NCI-H2107 (cell line): ENCODE data around the gene DAGLA.
"Not testable (repeated sequence)": the region's sequence is repeated elsewhere in the genome, so short reads cannot be mapped to it uniquely, and the experiment has no call there.

Source experiments
- DNase-seq: peaks from one replicate; lab custom pipeline; 2025; lab: John Stamatoyannopoulos, UW

DAGLA gene

GRCh38 chr11:61679893-61680621 is at the start of gene DAGLA:
TSS of gene DAGLA (plus strand) at chr11:61680391. CDS start at chr11:61720156, 39,765 bp downstream.
- DNase-seq: peak; percentile 45

- DNase-seq: no peak
Measured at GRCh38 chr11:61632096-61632495, 48.1 kb upstream of the DAGLA start.

- no peak for DNase-seq
Measured at GRCh38 chr11:61635304-61635703, 44.9 kb upstream of the DAGLA start.

- DNase-seq: no peak
Measured at GRCh38 chr11:61635787-61636186, 44.4 kb upstream of the DAGLA start.

GRCh38 chr11:61636676-61637075 is 43.5 kb upstream of the DAGLA start:
- no peak for DNase-seq

- no peak for DNase-seq
Measured at GRCh38 chr11:61637277-61637676, 42.9 kb upstream of the DAGLA start.

- DNase-seq: no peak
Measured at GRCh38 chr11:61639816-61640443, 40.3 kb upstream of the DAGLA start.

GRCh38 chr11:61642162-61642561 is 38.0 kb upstream of the DAGLA start:
- DNase-seq: no peak

GRCh38 chr11:61645179-61645868 is 34.9 kb upstream of the DAGLA start:
- no peak for DNase-seq

GRCh38 chr11:61647529-61647928 is 32.7 kb upstream of the DAGLA start:
- DNase-seq: no peak

GRCh38 chr11:61650781-61651571 is 29.2 kb upstream of the DAGLA start:
- DNase-seq: no peak

GRCh38 chr11:61652135-61652534 is 28.1 kb upstream of the DAGLA start:
- DNase-seq: no peak

GRCh38 chr11:61654397-61654829 is 25.8 kb upstream of the DAGLA start:
- no peak for DNase-seq

GRCh38 chr11:61655266-61656159 is 24.7 kb upstream of the DAGLA start:
- not testable (repeated sequence) for DNase-seq

GRCh38 chr11:61656347-61657077 is 23.7 kb upstream of the DAGLA start:
- no peak for DNase-seq

GRCh38 chr11:61657566-61658290 is 22.5 kb upstream of the DAGLA start:
- no peak for DNase-seq

- DNase-seq: no peak
Measured at GRCh38 chr11:61659413-61660196, 20.6 kb upstream of the DAGLA start.

- DNase-seq: not testable (repeated sequence)
Measured at GRCh38 chr11:61660997-61661396, 19.2 kb upstream of the DAGLA start.
